ENCODE measurements around the gene BCL2L12.
A peak's percentile ranks its signal among the peaks of the same experiment; 100 is the strongest.

DNA sequence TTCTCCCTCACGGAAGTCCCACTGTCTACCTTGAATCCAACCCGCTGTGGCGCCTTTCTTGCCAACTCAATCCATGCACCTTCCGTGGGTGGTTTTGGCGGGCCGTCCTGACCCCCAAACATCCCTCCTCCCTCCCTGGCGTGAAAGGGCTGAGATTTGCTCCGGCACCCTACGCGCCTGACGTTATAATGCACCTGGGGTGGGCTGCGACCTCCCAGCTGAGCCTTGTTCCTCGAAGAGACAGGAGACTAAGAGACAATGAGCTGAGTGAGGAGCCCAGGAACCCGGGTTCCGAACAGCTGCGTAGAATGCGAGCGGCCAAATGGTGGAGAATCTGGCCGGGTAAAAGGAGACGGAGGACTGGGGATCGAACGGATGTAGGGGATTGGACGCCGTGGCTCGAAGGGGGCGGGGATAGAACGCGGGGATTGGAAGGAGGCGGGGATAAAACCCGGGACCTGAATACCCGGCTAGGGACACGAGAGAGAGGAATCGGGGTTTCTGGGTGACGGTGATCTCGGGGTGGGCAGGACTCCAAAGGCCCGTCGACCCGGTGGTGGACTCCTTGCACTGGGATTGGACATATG, 25.0 kb downstream of the BCL2L12 start, which contains the start of gene CPT1C:
- TF ChIP-seq EZH2 (IDR thresholded peaks at IDR 0.05; ENCODE audit: borderline replicate concordance, insufficient read depth, low read depth, low read length, poor library complexity, severe bottlenecking) (peak; percentile 55), CTCF (IDR thresholded peaks at IDR 0.05) (no peak)

All from B cell (primary cell).